ENCODE data around the gene ZCWPW1.
A peak's percentile ranks its signal among the peaks of the same experiment; 100 is the strongest.
"Not testable (repeated sequence)": the region's sequence is repeated elsewhere in the genome, so short reads cannot be mapped to it uniquely, and the experiment has no call there.

Gene ZCWPW1

DNA sequence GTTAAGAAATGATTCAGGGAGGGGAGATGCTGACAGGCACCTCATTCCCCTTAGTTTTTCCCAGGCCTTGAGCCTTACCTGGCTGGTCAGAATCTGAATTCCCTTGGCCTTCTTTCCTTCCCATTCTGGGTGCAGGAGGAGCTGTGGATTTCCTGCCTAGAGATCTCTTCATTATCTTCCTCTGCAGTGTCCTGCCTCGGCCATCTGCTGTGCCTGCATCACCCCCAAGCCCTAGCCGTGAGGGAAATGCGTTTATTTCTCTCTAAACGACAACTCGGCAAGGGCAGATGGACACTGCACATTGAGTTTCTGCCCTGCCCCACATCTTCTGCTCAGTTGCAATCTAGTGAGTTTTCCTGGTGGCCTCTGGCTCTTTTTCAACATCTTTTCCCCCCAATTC, 26.7 kb downstream of the ZCWPW1 start:
- DNase-seq (ENCODE audit: low read depth in 4 of 4, low spot score in 1 of 4): no peak

DNA sequence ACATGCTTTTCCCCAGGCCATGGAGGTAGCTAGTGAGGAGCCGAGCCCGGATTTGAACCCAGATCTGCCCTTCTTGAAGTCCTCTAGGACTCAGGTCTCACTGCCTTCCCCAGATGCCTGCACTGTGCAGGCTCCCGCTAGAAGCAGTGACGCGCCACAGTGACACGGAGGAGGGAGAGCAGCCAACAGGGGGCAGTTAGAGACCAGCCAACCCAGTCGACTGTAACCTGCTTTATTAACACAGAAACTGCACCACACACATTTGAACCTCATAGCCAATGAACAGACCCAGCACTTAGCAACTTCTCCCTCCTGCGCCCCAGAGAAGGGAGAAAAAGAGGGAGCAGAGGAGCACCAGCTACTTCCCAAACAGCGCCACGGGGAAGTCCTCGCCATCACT, 27.8 kb downstream of the ZCWPW1 start:
- DNase-seq (ENCODE audit: low read depth in 4 of 4, low spot score in 1 of 4): no peak

DNA sequence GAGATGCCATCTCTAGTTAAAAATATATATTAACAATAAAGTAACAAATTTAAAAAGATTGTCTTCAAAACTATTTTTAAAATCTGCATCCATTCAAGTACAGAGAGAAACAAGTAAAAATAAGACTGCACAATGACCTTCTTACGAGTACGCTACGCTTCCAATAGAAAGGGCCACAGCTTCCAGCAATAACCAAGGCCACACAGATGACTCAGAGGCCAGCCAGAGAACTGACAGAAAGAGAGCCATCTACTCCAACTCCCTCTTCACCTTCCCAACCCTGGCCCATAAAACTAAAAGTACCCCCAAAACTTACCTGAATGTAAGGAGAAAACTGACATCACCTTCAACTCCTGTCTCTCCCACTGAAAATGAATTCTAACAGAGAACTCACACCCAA, 28.5 kb downstream of the ZCWPW1 start:
- DNase-seq (ENCODE audit: low read depth in 4 of 4, low spot score in 1 of 4): no peak

DNA sequence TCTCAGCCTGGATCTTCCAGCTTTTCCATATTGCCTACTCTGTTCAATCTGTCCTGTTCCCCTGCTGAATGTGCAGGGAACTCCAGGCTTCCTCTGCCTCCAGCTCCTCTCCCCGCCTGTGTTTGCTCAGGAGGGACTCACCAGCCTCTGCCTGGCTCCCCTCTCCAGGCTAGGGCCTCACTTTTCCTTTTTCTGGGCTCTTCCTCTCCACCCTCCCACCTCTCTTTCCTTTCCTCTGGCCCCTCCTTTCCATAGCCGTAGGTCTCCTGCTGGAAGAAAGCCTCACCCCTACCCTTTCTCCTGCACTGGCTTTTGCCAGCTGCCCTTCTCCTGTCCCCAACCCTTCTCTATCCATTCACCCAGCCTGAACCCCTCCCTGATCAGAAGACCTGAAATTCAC, 30.3 kb downstream of the ZCWPW1 start:
- DNase-seq (ENCODE audit: low read depth in 4 of 4, low spot score in 1 of 4): no peak

DNA sequence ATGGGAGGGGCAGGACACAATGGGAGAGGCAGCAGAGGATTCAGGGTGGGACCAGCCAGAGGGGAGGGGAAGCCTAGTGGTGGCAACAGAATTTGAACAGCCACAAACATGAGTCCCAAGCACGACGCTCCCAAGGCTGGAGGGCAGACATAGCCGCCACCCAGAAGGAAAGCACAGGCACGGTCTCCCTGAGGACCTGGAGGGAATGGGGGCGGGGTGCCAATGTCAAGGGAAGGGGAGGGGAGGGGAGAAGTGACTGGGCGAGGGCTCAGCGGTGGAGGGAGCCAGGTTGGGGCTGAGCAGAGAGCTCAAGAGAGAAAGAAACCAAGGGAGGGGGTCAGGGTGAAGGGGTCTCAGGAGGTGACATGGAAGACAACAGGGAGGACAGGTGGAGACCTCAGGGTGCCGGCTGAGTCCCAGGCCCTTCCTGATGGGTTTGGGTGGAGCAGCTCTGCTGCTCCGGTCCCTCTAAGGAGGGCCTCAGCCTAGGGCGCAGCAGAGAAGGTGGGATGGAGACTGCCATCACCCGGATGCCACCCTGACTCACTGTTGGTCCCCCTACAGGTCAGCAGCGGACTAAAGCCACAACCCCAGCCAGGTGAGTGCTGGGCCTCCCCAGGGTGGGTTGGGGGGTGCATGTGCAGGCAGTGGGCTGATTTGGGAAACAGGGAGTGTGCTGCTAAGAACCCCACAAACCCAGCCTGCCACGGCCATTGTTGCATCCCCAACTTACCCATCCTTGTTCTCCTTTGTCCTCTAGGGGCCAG, 31.0 kb downstream of the ZCWPW1 start:
- DNase-seq (ENCODE audit: low read depth in 4 of 4, low spot score in 1 of 4): no peak

DNA sequence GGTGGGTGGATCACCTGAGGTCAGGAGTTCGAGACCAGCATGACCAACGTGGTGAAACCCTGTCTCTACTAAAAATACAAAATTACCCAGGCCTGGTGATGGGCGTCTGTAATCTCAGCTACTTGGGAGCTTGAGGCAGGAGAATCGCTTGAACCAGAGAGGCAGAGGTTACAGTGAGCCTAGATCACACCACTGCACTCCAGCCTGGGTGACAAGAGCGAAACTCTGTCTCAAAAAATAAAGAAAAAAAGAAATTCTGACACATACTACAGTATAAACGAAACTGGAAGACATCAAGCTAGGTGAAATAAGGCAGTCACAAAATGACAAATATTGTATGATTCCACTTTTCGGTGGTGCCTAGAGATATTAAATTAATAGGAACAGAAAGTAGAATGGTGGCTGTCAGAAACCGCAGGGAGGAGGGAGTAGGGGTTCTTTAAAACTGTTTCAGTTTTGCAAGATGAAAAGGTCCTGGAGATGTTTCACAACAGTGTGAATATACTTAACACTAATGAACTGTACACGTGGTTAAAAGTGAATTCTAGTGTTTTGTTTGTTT, 32.0 kb downstream of the ZCWPW1 start:
- DNase-seq (ENCODE audit: low read depth in 4 of 4, low spot score in 1 of 4): peak in 3 of 4 experiments; percentile 24 to 44 (median 30)

DNA sequence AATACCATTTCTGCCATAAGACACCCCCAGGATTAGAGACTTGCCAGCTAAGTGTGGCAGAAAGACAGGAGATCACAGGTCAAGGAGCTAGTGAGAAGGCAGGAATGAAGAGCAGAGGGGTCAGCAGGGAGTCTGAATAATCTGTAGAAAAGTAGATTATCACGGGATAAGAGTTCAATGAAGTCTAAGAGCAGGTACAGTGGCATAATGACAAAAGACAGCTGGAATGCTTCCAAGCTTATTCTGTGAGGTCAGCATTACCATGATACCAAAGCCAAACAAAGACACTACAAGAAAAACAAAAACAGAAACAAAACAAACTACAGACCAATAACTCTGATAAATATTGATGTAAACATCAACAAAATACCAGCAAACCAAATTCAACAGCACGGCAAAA, 34.4 kb downstream of the ZCWPW1 start:
- no peak for DNase-seq (ENCODE audit: low read depth in 4 of 4, low spot score in 1 of 4)

DNA sequence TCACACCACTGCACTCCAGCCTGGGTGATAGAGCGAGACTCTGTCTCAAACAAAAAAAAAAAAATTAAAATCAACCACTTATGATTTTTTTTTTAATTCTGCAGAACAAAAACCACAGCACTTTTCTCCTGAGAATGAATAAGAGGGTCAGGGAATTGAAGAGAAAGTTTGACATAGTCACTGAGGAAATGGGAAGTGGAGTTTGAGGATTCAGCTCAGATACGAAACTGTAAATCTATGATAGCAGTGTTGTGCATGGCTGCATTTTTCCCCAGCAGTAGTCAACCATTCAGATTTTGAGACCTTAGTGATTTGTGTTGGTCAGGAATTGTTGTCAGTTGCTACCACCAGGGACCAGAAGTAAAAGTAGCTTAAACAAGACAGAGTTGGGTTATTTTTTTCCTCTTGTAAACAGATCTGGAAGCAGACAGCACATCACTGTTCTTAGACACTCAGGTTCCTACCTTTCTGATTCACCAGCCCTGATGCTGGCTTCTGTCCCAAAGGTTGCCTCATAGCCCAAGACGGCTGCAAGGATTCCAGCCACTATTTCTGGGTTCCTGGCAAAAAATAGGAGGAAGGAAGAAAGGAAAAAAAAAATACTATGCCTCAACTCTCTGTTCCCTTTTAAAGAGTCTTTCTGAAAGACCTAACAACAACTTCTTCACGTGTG, 35.1 kb downstream of the ZCWPW1 start:
- DNase-seq (ENCODE audit: low read depth in 4 of 4, low spot score in 1 of 4): no peak

DNA sequence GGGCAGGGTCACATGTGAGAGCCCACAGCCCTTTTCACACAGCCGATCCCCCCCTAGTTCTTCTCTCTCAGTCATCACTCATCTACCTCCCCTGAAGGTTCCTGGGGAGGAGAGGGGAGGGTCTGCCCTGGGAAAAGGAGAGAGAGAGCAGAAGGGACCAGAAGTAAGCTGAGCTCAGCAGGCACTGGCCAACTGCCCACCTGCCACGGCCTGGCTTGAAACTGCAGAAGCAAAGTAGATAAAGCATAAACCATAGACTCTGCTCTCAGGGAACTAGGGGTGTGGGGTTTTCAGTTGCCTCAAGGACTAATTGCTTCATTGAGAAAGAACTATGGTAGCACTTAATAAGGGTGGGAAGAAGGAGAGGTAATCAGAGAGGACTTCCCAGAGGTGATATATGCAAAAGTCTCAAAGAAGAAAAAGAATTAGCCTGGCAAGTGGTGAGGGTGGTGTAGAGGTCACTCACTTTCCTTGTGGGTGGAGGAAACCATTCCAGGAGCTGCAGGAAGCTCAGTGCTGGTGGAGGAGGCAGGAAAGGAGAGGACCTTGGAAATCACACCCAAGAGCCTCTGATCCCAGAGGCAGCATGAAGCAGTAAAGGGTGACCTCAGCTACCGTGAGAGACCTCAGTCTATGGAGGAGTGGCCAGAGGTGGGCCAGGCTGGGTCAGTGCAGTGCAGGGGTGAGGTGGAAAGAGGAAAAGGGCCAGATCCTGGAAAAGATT, 38.1 kb downstream of the ZCWPW1 start:
- DNase-seq (ENCODE audit: low read depth in 4 of 4, low spot score in 1 of 4): no peak

DNA sequence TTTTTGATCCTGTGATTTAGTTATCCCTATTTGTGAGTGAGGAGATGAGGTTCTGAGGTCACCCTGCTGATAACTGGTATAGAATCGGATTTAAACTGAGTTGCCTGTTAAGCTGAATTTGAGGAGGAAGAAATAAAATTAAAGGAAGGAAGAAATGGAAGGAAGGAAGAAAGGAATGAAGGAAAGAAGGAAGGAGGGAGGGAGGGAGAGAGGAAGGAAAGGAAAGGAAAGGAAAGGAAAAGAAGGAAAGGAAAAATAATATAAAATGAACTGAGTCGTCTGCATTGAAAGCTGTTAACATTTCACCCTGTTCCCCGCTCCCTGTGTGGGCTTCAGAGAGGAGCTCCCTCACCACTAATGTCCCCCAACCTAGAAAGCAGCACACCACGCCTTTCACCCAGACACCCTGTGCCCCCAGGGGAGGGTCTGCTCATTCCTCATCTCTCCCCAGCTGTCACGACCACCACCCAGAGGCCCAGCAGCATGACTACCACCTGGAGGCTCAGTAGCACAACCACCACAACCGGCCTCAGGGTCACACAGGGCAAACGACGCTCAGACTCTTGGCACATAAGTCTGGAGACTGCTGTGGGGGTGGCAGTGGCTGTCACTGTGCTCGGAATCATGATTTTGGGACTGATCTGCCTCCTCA, 38.9 kb downstream of the ZCWPW1 start:
- no peak for DNase-seq (ENCODE audit: low read depth in 4 of 4, low spot score in 1 of 4)

DNA sequence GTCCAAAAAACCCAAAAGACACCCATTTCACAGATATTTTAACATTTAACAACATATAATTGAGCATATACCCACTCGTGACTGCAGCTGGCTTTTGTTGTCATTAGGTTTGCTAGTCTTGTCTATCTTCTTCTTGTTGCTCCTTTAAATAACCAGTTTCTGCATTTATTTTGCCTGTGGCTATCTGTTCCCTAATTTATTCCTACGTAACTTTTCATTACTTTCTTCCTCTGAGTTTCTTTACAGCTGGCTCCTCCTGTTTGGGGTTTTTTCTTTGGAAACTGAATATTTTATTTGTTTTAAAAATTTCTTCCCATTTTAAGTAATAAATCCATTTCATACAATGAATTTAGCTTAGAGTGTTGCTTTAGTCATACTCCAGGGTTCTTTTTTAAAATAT, 40.8 kb downstream of the ZCWPW1 start:
- DNase-seq (ENCODE audit: low read depth in 4 of 4, low spot score in 1 of 4): no peak

DNA sequence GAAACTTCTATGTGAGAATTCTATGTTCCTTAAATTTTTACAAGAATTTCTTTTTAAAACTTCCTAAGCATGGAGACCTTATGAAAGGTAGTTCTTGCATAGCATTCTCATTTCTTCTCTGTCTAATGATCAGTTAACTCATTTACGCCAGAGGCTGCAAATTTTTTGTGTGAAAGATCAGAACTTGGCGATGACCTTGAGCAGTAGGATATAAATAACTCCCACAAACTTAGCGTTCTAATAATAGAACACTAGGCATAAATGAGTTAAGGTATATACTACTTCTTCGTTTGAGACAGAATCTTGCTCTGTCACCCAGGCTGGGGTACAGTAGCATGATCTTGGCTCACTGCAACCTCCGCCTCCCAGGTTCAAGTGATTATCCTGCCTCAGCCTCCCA, 41.6 kb downstream of the ZCWPW1 start:
- no peak for DNase-seq (ENCODE audit: low read depth in 4 of 4, low spot score in 1 of 4)

DNA sequence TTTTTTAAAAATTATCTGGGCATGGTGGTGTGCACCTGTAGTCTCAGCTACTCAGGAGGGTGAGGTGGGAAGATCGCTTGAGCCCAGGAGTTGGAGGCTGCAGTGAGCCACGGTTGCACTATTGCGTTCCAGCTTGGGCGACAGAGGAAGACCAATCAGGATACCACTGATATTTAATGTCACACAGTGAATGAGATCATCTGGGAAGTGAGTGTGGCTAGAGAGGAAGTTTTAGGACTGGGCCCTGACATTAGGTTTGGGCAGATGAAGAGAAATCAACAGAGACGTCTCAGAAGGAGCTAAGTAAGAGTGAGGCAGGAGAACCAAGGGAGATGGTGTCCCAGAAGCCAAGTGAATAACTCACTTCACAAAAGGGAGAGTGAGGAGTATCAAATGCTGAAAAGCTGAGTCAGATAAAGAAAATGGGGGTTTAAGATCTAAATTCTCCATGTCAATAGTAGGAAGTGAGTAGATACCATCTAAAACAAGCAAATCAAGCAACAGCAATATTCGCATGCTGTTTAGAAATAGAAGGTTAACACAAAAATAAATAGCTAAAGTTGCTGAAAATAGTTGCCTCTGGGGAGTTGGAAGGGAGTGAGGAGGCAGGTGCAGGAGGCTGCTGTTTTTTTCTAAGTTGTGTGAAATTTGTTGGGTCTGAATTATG, 43.7 kb downstream of the ZCWPW1 start:
- no peak for DNase-seq (ENCODE audit: low read depth in 4 of 4, low spot score in 1 of 4)

DNA sequence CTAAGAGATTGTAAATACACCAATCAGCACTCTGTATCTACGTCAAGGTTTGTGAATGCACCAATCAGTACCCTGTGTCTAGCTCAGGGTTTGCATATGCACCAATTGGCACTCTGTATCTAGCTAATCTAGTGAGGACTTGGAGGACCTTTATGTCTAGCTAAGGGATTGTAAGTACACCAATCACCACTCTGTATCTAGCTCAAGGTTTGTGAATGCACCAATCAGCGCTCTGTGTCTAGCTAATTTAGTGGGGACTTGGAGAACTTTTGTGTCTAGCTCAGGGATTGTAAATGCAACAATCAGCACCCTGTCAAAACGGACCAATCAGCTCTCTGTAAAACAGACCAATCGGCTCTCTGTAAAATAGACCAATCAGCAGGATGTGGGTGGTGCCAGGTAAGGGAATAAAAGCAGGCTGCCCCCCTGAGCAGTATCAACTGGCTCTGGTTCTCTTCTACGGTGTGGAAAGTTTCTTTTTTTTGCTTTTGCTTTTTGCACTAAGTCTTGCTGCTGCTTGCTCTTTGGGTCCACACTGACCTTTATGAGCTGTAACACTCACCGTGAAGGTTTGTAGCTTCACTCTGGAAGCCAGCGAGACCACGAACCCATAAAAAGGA, 46.2 kb downstream of the ZCWPW1 start:
- not testable (repeated sequence) for DNase-seq (ENCODE audit: low read depth in 4 of 4, low spot score in 1 of 4)

DNA sequence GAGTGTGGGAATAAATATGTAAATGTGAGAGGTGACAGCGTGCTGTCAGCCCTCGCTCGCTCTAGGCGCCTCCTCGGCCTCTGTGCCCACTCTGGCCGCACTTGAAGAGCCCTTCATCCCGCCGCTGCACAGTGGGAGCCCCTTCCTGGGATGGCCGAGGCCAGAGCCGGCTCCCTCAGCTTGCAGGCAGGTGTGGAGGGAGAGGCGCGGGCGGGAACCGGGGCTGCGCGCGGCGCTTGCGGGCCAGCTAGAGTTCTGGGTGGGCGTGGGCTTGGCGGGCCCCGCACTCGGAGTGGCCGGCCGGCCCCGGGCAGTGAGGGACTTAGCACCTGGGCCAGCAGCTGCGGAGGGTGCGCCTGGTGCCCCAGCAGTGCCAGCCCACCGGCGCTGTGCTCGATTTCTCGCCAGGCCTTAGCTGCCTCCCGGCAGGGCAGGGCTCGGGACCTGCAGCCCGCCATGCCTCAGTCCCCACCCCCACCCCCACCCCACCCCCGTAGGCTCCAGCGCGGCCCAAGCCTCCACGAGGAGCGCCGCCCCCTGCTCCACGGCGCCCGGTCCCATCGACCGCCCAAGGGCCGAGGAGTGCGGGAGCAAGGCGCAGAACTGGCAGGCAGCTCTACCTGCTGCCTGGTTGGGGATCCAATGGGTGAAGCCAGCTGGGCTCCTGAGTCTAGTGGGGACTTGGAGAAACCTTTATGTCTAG, 46.8 kb downstream of the ZCWPW1 start:
- DNase-seq (ENCODE audit: low read depth in 4 of 4, low spot score in 1 of 4): not testable (repeated sequence)

DNA sequence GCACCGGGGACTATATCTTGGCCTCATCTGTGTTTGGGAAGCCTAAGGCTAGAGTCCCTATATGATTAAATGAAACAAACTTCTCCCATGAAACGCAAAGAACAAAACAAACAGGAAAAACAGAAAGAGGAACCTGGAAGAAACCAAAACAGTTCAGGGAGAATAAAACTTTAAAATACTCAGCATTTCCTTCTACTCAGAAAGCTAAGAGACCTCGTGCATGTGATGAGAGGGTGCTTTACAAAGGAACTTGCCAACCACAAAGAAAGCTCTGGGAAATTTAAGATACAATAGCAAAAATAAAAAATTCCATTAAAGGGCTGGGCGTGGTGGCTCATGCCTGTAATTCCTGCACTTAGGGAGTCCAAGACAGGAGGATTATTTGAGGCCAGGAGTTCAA, 48.3 kb downstream of the ZCWPW1 start:
- no peak for DNase-seq (ENCODE audit: low read depth in 4 of 4, low spot score in 1 of 4)

DNA sequence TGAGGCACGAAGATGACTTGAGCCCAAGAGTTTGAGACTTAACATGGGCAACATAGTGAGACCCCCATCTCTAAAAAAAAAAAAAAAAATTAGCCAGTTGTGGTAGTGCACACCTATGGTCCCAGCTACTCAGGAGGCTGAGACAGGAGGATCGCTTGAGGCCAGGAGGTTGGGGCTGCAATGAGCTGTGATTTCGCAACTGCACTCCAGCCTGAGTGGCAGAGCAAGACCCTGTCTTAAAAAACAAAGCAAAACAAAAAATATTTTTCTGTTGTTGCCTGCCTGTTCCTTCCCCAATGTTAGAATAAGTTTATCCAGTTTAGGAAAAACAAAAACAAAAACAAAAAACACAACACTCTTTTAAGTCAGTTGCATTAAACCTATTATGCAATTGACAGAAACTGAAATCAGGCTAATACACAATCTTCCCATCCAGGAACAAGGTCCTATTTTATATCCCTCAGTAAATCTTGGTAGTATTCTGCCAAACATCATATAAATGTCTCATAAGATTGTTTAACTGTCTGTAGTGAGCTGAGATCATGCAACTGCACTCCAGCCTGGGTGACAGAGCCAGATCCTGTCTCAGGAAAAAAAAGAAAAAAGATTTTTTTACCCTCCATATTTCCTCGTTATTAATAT, 50.3 kb downstream of the ZCWPW1 start:
- DNase-seq (ENCODE audit: low read depth in 4 of 4, low spot score in 1 of 4): no peak

DNA sequence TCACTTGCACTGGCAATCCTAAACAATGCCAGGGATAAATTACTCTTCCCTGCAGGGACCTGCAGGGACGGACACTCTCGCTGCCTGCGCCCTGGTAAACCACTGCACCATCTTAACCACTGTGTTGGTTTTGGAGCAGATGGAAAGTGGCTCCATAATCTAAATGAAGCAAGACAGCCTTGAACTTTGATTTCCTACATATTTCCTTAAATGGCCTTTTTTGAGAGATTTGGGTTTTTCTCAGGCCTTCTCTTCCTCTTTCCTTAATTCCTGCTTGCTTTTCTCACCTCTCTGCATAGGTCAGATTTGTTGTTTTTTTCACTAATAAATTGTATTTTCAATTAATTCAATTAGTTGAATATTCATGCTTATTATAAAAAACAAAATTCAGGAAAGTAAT, 52.4 kb downstream of the ZCWPW1 start:
- DNase-seq (ENCODE audit: low read depth in 4 of 4, low spot score in 1 of 4): no peak

DNA sequence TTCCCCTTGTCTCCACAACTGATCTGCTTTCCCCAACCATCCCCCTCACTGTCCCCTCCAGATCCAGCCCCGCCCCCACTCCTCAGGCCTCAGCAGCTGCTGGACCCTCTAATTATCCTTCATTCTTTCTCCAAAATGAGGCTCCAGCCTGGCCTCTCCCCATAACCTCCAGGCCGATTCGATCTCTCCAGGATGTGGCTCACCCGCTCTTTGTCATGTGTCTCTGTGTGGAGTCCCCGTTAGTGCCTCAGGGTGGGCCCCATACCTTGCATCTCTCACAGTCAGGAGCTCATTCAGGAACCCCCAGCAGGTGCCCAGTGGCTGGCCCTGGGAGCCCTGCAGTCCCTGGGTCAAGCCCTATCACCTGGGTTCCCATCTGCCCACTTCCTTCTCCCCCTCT, 53.9 kb downstream of the ZCWPW1 start:
- DNase-seq (ENCODE audit: low read depth in 4 of 4, low spot score in 1 of 4): no peak

Measured in stimulated activated CD4-positive, alpha-beta T cell treated with anti-CD3 and anti-CD28 coated beads, Interleukin-1b, Interleukin-23, amount 100 ng/mL, for 24 hours (primary cell).